Measurements from ENCODE around the gene CDS1.

CDS1 gene

GRCh38 chr4:84697159-84697558 lies 114.2 kb downstream of the CDS1 start:
- no peak overlapping the region for H3K27ac ChIP-seq

DNA sequence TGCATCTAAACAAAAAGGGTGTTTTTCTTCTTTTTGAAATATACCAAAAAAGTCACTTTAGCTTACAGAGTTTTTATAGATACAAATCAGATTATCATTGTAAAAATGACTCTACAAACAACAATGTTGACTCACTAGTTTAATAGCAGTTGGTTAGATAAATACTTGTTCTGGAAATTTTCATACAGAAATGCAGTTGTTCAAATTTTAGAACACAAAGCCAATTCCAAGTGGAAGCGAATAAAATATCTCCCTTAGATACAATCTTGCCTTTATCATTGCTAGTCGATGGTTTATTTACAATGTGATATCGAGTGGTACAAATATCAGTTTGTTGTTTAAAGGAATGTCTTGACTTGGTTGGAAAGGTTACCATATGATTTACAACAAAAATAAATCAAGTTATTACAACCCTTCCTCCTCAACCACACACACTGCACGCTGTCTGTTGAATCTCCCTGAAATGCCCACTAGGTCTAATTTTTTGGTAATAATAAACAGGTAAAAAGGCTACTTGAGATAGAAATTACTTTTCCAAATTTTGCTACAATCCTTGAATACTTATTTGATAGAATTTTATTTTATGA lies 114.8 kb downstream of the CDS1 start:
- H3K9ac ChIP-seq, result no peak overlapping the region
- H3K4me3 ChIP-seq, result no peak overlapping the region
- H3K27me3 ChIP-seq, result no peaks in the 10 kb centered on the region
- H3K36me3 ChIP-seq, result peaks cover 74 to 100% (median 91%) of the 10 kb centered on the region in 11 experiments
- H3K4me1 ChIP-seq, result peaks cover 0 to 57% (median 0%) of the 10 kb centered on the region in 10 experiments; a peak in 6 of 20 replicates
- no peak for TF ChIP-seq Cebpa-rat (IDR thresholded peaks at IDR 0.05)
- no peak overlapping the region for H3K4me2 ChIP-seq
- H3K9me3 ChIP-seq (replicated peaks in 1 of 11), result no peaks in the 10 kb centered on the region
- H4K20me1 ChIP-seq, result peaks cover 0 to 34% (median 0%) of the 10 kb centered on the region in 11 experiments; a peak in 4 of 22 replicates
- no peak overlapping the region for H3K27ac ChIP-seq

More at GRCh38 chr4:84697159-84697558, 114.2 kb downstream of the CDS1 start:
- Histone ChIP-seq H3K4me3 (no peak overlapping the region), H3K36me3 (peaks cover 74 to 98% (median 88%) of the 10 kb centered on the region in 11 experiments), H3K9ac (no peak overlapping the region), H4K20me1 (peaks cover 0 to 39% (median 0%) of the 10 kb centered on the region in 11 experiments; a peak in 6 of 22 replicates), H3K4me1 (peaks cover 0 to 56% (median 1%) of the 10 kb centered on the region in 10 experiments; a peak in 16 of 20 replicates), H3K9me3 (replicated peaks in 1 of 11) (no peaks in the 10 kb centered on the region), H3K4me2 (peak overlapping the region in 2 of 11 experiments; percentile 16 to 47; a peak in 2 of 22 replicates), H3K27me3 (no peaks in the 10 kb centered on the region)
- no peak for TF ChIP-seq Cebpa-rat (IDR thresholded peaks at IDR 0.05)

DNA sequence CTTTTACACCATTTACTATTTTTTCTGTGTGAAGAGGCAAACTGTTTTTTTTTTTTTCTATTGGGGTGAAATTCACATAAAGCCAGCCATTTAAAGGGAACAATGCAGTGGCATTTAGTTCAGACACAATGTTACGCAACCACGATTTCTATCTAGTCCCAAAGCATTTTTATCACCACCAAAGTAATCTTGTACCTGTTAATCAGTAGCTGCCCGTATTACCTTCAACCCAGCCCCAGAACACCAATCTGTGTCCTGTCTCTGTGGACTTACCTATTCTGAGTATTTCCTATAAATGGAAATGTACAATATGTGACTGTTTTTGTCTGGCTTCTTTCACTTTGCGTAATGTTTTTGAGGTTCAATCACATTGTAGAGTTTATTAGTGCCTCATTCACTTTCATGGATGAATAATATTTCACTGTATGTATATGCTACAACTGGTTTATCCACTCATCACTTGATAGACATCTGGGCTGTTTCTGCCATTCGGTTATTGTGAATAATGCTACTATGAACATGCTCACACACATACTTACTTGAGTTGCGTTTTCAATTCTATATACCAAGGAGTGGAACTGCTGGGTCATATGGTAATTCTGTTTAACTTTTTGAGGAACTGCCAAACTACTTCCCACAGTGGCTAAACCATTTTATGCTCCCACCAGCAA lies 116.2 kb downstream of the CDS1 start:
- TF ChIP-seq Cebpa-rat (IDR thresholded peaks at IDR 0.05), result peak in 5 of 11 experiments; percentile 31 to 79 (median 61); a peak in 8 of 22 replicates
- peaks cover 0 to 52% (median 0%) of the 10 kb centered on the region in 10 experiments; a peak in 6 of 20 replicates for H3K4me1 ChIP-seq
- no peaks in the 10 kb centered on the region for H3K9me3 ChIP-seq (replicated peaks in 1 of 11)
- H3K27ac ChIP-seq, result no peak overlapping the region; a peak in 1 of 22 replicates
- H3K9ac ChIP-seq, result no peak overlapping the region
- peak overlapping the region in 2 of 11 experiments; percentile 34 to 57; a peak in 2 of 22 replicates for H3K4me2 ChIP-seq
- H3K36me3 ChIP-seq, result peaks cover 72 to 100% (median 91%) of the 10 kb centered on the region in 11 experiments
- H3K4me3 ChIP-seq, result no peak overlapping the region
- no peaks in the 10 kb centered on the region for H3K27me3 ChIP-seq
- peaks cover 0 to 30% (median 0%) of the 10 kb centered on the region in 11 experiments; a peak in 4 of 22 replicates for H4K20me1 ChIP-seq

Measured in BLaER1 treated with 17β-estradiol and CSF1 and Interleukin-3, amounts not matched to agents 10 nM and 100 nM (cell line).